DOHH2 (cell line): ENCODE results near the gene CMIP.

Experiments
- H3F3A ChIP-seq: fragments of 200-600 bp; sonication (generic), shearing (Covaris generic); 2 replicates; pipeline ENCODE4 v1.6.0; 2016; ENCODE audit warnings: antibody characterized with exemption, mild to moderate bottlenecking; ENCODE audit not compliant: control insufficient read depth, insufficient read depth
- H3K27ac ChIP-seq: fragments of 200-600 bp; sonication (generic); 2 replicates; pipeline ENCODE4 v1.5.1; 2014; ENCODE audit warnings: low read depth, mild to moderate bottlenecking, low read length, moderate library complexity
- H3K27me3 ChIP-seq: fragments of 200-600 bp; sonication (generic); 2 replicates; pipeline ENCODE4 v1.6.1; 2014; ENCODE audit warnings: mild to moderate bottlenecking, low read length, mixed read lengths; ENCODE audit not compliant: control insufficient read depth
- H3K36me3 ChIP-seq: fragments of 200-600 bp; sonication (generic); 2 replicates; pipeline ENCODE4 v1.6.1; 2014; ENCODE audit warnings: mild to moderate bottlenecking, low read length, moderate library complexity, mixed read lengths; ENCODE audit not compliant: control insufficient read depth
- H3K4me1 ChIP-seq: fragments of 200-600 bp; sonication (generic); 2 replicates; pipeline ENCODE4 v1.6.1; 2014; ENCODE audit warnings: mild to moderate bottlenecking, low read length, mixed read lengths; ENCODE audit not compliant: control insufficient read depth
- H3K4me2 ChIP-seq: fragments of 200-600 bp; sonication (generic); 2 replicates; pipeline ENCODE4 v1.6.0; 2014; ENCODE audit warnings: mild to moderate bottlenecking, low read length, moderate library complexity
- H3K4me3 ChIP-seq: fragments of 200-600 bp; sonication (generic); 2 replicates; pipeline ENCODE4 v1.5.1; 2014; ENCODE audit warnings: mild to moderate bottlenecking, low read length, mixed read lengths
- H3K79me2 ChIP-seq: fragments of 200-600 bp; sonication (generic); 2 replicates; pipeline ENCODE4 v1.6.1; 2014; ENCODE audit warnings: mild to moderate bottlenecking, low read length, mixed read lengths; ENCODE audit not compliant: control insufficient read depth
- H3K9me2 ChIP-seq: fragments of 200-600 bp; sonication (generic); replicated peaks from 2 replicates; pipeline ENCODE4 v1.6.1; 2014; ENCODE audit warnings: mild to moderate bottlenecking, low read length, mixed read lengths; ENCODE audit not compliant: control insufficient read depth
- H3K9me3 ChIP-seq: fragments of 200-600 bp; sonication (generic); 2 replicates; pipeline ENCODE4 v1.6.1; 2014; ENCODE audit warnings: antibody characterized with exemption, low read length, mixed read lengths; ENCODE audit not compliant: control insufficient read depth, insufficient read depth
- H4K20me1 ChIP-seq: fragments of 200-600 bp; sonication (generic); 2 replicates; pipeline ENCODE4 v1.6.0; 2014; ENCODE audit warnings: low read depth, mild to moderate bottlenecking, antibody characterized with exemption, low read length, moderate library complexity; ENCODE audit not compliant: control insufficient read depth, insufficient read depth
- CTCF ChIP-seq: fragments of 200-600 bp; sonication (generic); IDR thresholded peaks from one replicate; pipeline ENCODE4 v1.5.1; 2014; ENCODE audit warnings: antibody characterized with exemption, mild to moderate bottlenecking, low read depth, low read length; ENCODE audit not compliant: poor library complexity, severe bottlenecking
- EZH2phosphoT487 ChIP-seq: fragments of 200-600 bp; sonication (generic); IDR thresholded peaks from 2 replicates; pipeline ENCODE4 v1.6.1; 2017; ENCODE audit warnings: borderline replicate concordance, mild to moderate bottlenecking, antibody characterized with exemption, low read length, moderate library complexity, mixed read lengths

The CMIP gene

GRCh38 chr16:81408409-81408950 is 36.1 kb upstream of the CMIP start:
- no peaks in the 10 kb centered on the region for H3K79me2 ChIP-seq
- peaks cover 21% of the 10 kb centered on the region for H3K27me3 ChIP-seq
- H3K36me3 ChIP-seq = no peaks in the 10 kb centered on the region
- no peak for TF ChIP-seq CTCF
- no peak for TF ChIP-seq EZH2phosphoT487
- no peaks in the 10 kb centered on the region for H3F3A ChIP-seq
- no peak overlapping the region for H3K27ac ChIP-seq
- H3K9me2 ChIP-seq = no peaks in the 10 kb centered on the region
- no peaks in the 10 kb centered on the region for H3K9me3 ChIP-seq
- no peak overlapping the region for H3K4me3 ChIP-seq
- H3K4me2 ChIP-seq = no peak overlapping the region
- peaks cover 17% of the 10 kb centered on the region for H3K4me1 ChIP-seq
- no peaks in the 10 kb centered on the region for H4K20me1 ChIP-seq

- TF ChIP-seq EZH2phosphoT487 = no peak
- TF ChIP-seq CTCF = no peak
- Histone ChIP-seq H3K27ac (no peak overlapping the region), H3K4me1 (peaks cover 11% of the 10 kb centered on the region)
These were observed 35.5 kb upstream of the CMIP start for GRCh38 chr16:81409016-81409556.

DNA sequence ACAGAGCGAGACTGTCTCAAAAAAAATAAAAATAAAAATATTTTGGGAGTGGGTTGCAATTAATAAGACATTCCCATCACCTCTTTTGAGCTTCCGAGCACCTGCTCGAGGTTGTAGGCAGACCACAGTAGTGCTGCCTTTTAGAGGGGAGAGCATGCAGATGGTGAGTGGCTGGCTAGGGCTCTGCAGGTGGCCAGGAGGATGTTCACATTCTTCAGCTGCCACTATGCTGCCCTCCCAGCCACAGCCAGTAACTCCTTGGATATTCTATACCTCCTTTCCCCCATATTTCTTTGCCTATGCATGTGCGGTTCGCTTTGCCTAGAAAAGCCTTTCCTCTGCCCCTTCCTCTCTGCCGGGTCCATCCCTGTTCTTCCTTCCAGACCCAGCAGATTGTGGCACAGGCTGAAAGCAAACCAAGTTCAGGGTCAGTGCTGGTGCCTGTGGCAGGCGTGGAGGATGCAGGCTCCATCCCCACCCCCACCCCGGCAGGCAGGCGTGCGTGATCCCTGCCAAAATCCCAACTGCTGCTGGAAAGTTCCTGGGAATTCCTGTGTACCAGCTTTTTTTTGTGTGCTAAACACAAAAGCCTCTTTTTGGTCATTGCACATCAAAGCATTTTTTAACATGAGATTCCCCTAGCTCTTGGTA is 33.8 kb upstream of the CMIP start:
- Histone ChIP-seq H3K4me2 (no peak overlapping the region), H4K20me1 (no peaks in the 10 kb centered on the region), H3F3A (no peaks in the 10 kb centered on the region), H3K27me3 (peaks cover 21% of the 10 kb centered on the region), H3K9me2 (no peaks in the 10 kb centered on the region), H3K4me3 (no peak overlapping the region), H3K4me1 (peaks cover 18% of the 10 kb centered on the region), H3K9me3 (no peaks in the 10 kb centered on the region), H3K27ac (no peak overlapping the region), H3K79me2 (no peaks in the 10 kb centered on the region), H3K36me3 (no peaks in the 10 kb centered on the region)
- TF ChIP-seq CTCF (no peak), EZH2phosphoT487 (no peak)

More at GRCh38 chr16:81409016-81409556, 35.5 kb upstream of the CMIP start:
- Histone ChIP-seq H3K4me3 (no peak overlapping the region), H3F3A (no peaks in the 10 kb centered on the region), H3K79me2 (no peaks in the 10 kb centered on the region), H3K4me2 (no peak overlapping the region), H3K27me3 (peaks cover 21% of the 10 kb centered on the region), H3K9me2 (no peaks in the 10 kb centered on the region), H3K9me3 (no peaks in the 10 kb centered on the region), H3K36me3 (no peaks in the 10 kb centered on the region), H4K20me1 (no peaks in the 10 kb centered on the region)
